Colonic mucosa (tissue), 4 donors: ENCODE data around the gene NAT16. TPM values are rescaled to one million over a fixed set of nuclear protein-coding genes. Genes with fewer than 3 reads are reported as not detected.
A peak's percentile ranks its signal among the peaks of the same experiment; 100 is the strongest.
"Not testable (repeated sequence)": the region's sequence is repeated elsewhere in the genome, so short reads cannot be mapped to it uniquely, and the experiment has no call there.

Source experiments
- DNase-seq: peaks from one replicate; pipeline ENCODE4 v3.0.0-alpha.2; 2020
- H3K27ac ChIP-seq: fragments of 200-600 bp; one replicate; pipeline ENCODE4 v1.8.0; 2021
- H3K27me3 ChIP-seq: fragments of 200-600 bp; one replicate; pipeline ENCODE4 v1.8.0; 2021
- H3K36me3 ChIP-seq: fragments of 200-600 bp; one replicate; pipeline ENCODE4 v1.8.0; 2021
- H3K4me1 ChIP-seq: fragments of 200-600 bp; one replicate; pipeline ENCODE4 v1.8.0; 2021; ENCODE audit warnings: mild to moderate bottlenecking
- H3K4me3 ChIP-seq: fragments of 200-600 bp; one replicate; pipeline ENCODE4 v1.8.0; 2021
- H3K9ac ChIP-seq, 2 donors: one replicate each; pipeline ENCODE4 v1.7.0; 2013; ENCODE audit warnings: control low read depth in 2 of 2, low read depth in 2 of 2, low read length in 2 of 2
- H3K9me3 ChIP-seq: fragments of 200-600 bp; one replicate; pipeline ENCODE4 v1.8.0; 2021
- intact Hi-C: fragments of 100-400 bp; cut with DNase I; formaldehyde crosslinking; loops from one replicate; pipeline ENCODE4 v1.14.1; 2022
- total RNA-seq, 2 donors: library from RNA; stranded (reverse); fragmentation: NEBNext Ultra II Directional in 1 of 2; extraction: Animal tissue kit (Norgen Biotek cat#: 25700) in 1 of 2; gene quantifications; one replicate each; pipeline ENCODE4 v1.2.1, GENCODE V29; 2021
- TF ChIP-seq, protein P1 (sequence below): fragments of 200-600 bp; IDR thresholded peaks from one replicate; pipeline ENCODE4 v1.8.0; 2022; ENCODE audit warnings: antibody characterized with exemption, mild to moderate bottlenecking
- donor health status: healthy.
- donor health status: DM: no; HTN: no; CAD: no.
- donor health status: DM: no; HTN: no; CAD: no.

The NAT16 gene
- total RNA-seq, 2 donors from 2014 or later: not detected

DNA sequence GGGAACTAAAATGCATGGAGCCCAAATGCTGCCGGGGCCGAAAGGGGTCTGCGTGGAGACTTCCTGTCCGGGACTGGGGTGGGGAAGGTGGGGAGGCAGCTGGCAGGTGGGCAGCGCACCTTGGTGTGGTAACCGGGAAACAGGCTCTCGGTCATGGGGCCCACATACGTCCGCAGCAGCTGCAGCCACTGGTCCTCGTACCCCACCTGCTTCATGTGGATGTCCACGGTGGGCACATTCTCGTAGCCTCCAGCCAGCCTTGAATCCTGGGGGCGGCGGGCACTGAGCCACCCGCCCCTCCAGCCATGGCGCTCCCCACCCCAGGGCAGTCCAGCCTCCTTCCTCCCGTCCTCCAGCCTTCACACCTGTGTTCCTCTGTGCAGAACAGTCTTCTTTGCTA is 27.4 kb upstream of the NAT16 start:
- Histone ChIP-seq H3K27me3 (no peaks in the 10 kb centered on the region), H3K9ac (no peak overlapping the region), H3K36me3 (no peaks in the 10 kb centered on the region), H3K4me3 (no peak overlapping the region), H3K9me3 (no peaks in the 10 kb centered on the region), H3K27ac (no peak overlapping the region), H3K4me1 (no peaks in the 10 kb centered on the region)
- DNase-seq: no peak
- intact Hi-C loops: no loop called here
- TF ChIP-seq, protein P1, sequence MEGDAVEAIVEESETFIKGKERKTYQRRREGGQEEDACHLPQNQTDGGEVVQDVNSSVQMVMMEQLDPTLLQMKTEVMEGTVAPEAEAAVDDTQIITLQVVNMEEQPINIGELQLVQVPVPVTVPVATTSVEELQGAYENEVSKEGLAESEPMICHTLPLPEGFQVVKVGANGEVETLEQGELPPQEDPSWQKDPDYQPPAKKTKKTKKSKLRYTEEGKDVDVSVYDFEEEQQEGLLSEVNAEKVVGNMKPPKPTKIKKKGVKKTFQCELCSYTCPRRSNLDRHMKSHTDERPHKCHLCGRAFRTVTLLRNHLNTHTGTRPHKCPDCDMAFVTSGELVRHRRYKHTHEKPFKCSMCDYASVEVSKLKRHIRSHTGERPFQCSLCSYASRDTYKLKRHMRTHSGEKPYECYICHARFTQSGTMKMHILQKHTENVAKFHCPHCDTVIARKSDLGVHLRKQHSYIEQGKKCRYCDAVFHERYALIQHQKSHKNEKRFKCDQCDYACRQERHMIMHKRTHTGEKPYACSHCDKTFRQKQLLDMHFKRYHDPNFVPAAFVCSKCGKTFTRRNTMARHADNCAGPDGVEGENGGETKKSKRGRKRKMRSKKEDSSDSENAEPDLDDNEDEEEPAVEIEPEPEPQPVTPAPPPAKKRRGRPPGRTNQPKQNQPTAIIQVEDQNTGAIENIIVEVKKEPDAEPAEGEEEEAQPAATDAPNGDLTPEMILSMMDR: no peak

DNA sequence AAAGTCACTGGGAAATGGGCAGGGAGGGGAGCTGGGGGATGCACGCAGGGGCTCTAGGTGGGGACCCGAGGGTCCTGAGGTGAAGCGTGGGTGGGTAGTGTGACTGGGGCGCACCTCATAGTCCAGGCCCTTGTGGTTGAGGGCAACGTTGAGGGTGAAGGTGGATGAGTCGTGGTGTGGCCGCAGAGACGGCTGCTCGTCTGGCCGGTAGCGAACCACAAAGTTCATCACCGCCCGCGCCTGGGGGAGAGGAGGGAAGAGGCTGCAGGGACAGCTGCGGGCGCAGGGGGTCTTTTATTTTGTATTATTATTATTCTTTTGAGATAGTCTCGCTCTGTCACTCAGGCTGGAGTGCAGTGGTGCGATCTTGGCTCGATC is 26.6 kb upstream of the NAT16 start:
- no peak for DNase-seq
- Histone ChIP-seq H3K9ac (no peak overlapping the region), H3K27ac (no peak overlapping the region), H3K9me3 (no peaks in the 10 kb centered on the region), H3K36me3 (no peaks in the 10 kb centered on the region), H3K4me1 (no peaks in the 10 kb centered on the region), H3K4me3 (no peak overlapping the region), H3K27me3 (peaks cover 6% of the 10 kb centered on the region)
- intact Hi-C loops: no loop called here
- TF ChIP-seq, protein P1: no peak

DNA sequence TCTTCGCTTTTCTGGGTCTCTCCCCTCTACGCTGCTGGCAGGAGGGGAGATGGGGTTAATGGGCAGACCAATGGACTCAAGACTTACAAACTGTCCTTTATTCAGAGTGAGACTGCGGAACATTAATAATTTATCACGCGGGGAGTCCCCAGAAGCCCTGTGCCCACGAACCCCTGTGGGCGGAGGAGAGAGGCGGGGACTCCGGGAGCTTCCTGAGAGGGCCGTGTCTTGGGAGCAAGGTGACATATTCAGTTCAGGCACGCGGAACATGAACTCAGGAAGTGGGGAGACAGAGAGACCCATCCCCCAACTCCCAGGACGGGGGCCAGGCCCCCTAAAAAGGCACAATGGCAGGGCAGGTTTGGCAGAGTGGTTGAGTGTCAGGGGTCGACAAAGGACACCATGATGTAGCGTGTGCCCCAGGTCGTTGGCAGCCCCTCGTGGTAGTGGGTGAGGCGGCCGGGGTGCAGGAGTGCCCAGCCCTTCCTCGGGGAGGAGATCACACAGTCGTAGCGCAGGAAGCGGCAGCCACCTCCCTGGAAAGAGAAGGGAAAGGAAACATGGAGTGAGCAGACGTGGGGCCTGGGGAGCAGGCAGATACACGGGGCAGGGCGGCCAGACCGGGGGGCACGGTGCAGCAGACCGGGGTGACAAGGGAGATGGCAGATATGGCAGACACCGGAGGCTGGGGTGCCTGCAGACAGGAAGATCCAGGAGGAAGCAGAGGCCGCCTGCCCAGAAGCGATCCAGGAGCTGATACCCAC is 26.0 kb upstream of the NAT16 start:
- DNase-seq: no peak
- Histone ChIP-seq H3K4me1 (no peaks in the 10 kb centered on the region), H3K36me3 (no peaks in the 10 kb centered on the region), H3K27me3 (peaks cover 8% of the 10 kb centered on the region), H3K27ac (no peak overlapping the region), H3K9me3 (no peaks in the 10 kb centered on the region), H3K4me3 (no peak overlapping the region), H3K9ac (no peak overlapping the region)
- intact Hi-C loops: no loop called here
- TF ChIP-seq, protein P1: no peak

DNA sequence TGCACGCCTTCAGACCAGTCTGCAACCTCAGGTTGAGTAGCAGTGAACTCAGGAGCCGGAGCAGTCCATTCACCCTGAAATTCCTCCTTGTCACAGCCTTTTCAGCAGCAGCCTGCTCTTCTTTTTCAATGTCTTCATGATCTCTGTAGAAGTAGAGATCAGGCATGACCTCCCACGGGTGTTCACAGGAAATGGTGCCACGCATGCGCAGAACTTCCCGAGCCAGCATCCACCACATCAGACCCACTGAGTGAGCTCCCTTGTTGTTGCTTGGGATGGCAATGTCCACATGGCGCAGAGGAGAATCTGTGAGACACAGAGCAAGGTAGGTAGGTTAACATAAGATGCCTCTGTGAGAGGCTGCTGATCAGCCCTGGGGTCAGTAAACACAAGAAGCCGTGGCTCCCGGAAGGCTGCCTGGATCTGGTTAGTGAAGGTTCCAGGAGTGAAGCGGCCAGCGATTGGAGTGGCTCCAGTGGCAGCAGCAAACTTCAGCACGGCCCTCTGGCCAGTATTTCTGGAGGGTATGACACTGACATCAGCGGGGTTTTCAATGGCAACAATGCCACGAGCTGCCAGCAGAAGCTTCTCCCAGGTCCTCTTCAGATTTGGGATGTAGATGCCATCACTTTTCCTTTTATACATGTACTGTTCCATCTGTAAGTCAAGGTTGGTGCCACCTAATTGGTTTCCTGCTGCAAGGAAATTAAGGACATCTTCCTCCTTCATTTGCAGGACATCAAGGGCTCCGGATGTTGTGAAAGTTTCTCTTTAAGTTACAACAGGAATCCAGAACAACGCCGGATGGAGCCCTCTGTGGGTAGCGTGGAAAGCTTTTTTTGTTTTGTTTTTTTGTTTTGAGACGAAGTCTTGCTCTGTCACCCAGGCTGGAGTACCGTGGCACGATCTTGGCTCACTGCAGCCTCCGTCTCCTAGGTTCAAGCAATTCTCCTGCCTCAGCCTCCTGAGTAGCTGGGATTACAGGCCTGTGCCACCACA is 23.9 kb upstream of the NAT16 start:
- H3K27ac ChIP-seq, intact Hi-C loops, H3K27me3 ChIP-seq, H3K9ac ChIP-seq, H3K36me3 ChIP-seq, H3K4me3 ChIP-seq, DNase-seq, H3K4me1 ChIP-seq, H3K9me3 ChIP-seq: not testable (repeated sequence)

DNA sequence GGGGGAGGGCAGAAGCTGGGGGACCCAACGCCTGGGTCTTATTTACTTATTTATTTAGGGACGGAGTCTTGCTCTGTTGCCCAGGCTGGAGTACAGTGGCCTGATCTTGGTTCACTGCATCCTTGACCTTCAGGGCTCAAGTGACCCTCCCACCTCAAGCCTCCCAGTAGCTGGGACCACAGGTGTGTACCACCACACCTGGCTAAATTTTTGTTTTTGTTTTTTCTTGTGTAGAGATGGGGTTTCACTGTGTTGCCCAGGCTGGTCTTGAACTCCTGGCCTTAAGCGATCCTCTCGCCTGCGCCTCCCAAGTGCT is 22.5 kb upstream of the NAT16 start:
- no peak overlapping the region for H3K27ac ChIP-seq
- H3K36me3 ChIP-seq: no peaks in the 10 kb centered on the region
- no peak for DNase-seq
- H3K27me3 ChIP-seq: peaks cover 8% of the 10 kb centered on the region
- H3K9ac ChIP-seq: peak overlapping the region in 1 of 2 donors; percentile 35
- no peaks in the 10 kb centered on the region for H3K9me3 ChIP-seq
- H3K4me3 ChIP-seq: no peak overlapping the region
- intact Hi-C loops: no loop called here
- H3K4me1 ChIP-seq: no peaks in the 10 kb centered on the region
- TF ChIP-seq, protein P1: no peak
